Measurements from ENCODE around the gene ZNF74. TPM values are rescaled to one million over a fixed set of nuclear protein-coding genes. Genes with fewer than 3 reads are reported as not detected.
"Not testable (repeated sequence)": the region's sequence is repeated elsewhere in the genome, so short reads cannot be mapped to it uniquely, and the experiment has no call there.

Gene ZNF74
- total RNA-seq, 1 donor from 2014 or later: 13.1 TPM

GRCh38 chr22:20376281-20376680 is 17.7 kb upstream of the ZNF74 start:
- DNase-seq (ENCODE audit: low read depth, low spot score): not testable (repeated sequence)

DNA sequence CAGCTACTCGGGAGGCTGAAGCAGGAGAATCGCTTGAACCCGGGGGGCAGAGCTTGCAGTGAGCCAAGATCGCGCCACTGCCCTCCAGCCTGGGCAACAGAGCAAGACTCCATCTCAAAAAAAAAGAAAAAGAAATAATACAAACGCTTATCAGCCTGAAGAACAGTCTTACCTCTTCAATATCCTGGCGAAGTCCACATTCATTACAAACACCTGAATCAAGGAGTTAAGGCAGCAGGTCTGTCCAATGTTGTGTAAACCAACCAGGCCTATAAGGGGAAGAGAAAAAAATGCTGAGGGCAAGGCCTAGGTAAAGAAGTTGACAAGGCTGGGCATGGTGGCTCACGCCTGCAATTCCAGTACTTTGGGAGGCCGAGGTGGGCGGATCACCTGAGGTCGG is 17.0 kb upstream of the ZNF74 start:
- DNase-seq (ENCODE audit: low read depth, low spot score): not testable (repeated sequence)

- DNase-seq (ENCODE audit: low read depth, low spot score): no peak
Measured at GRCh38 chr22:20378110-20378509, 15.8 kb upstream of the ZNF74 start.

GRCh38 chr22:20378684-20379083 is 15.3 kb upstream of the ZNF74 start:
- DNase-seq (ENCODE audit: low read depth, low spot score): not testable (repeated sequence)

- no peak for DNase-seq (ENCODE audit: low read depth, low spot score)
Measured at GRCh38 chr22:20380486-20380885, 13.5 kb upstream of the ZNF74 start.

GRCh38 chr22:20383538-20383937 is 10.4 kb upstream of the ZNF74 start:
- DNase-seq (ENCODE audit: low read depth, low spot score): no peak

GRCh38 chr22:20384171-20384570 is 9.8 kb upstream of the ZNF74 start:
- no peak for DNase-seq (ENCODE audit: low read depth, low spot score)

GRCh38 chr22:20384865-20385264 is 9.1 kb upstream of the ZNF74 start:
- DNase-seq (ENCODE audit: low read depth, low spot score): no peak

- DNase-seq (ENCODE audit: low read depth, low spot score): no peak
Measured at GRCh38 chr22:20386336-20386735, 7.6 kb upstream of the ZNF74 start.

DNA sequence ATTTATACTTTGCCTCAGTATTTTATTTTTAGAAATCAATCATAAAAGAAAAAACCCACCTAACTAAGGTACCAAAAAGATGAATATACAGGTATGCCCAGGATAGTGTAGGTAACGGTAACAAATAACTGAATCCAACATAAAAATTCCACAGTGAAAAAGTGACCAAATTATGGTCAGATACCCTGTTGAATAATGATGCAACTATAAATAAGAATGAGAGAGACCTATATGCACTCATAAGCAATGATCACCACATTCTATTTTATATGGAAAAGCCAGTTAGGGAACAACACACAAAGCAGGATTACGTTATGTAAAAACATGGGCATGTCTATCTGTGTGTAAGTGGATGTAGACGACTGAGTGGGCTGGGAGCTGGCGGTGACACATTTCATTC is 7.0 kb upstream of the ZNF74 start:
- no peak for DNase-seq (ENCODE audit: low read depth, low spot score)

DNA sequence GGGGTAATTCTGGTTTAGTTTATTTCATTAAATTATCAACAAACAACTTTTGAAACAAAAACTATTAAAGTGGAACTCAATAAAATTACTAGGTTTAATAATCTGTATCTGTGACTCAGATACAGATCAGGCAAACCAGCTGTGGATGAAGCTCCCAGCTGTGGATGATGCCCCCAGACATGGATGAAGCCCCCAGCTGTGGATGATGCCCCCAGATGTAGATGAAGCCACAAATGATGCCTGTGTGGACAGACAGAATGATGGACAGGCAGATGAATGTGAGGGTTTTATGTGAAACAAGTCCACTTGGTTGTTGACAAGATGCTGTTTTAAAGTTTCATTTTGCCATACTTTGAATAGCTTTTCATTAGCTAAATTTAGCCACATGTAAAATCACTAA is 5.8 kb upstream of the ZNF74 start:
- no peak for DNase-seq (ENCODE audit: low read depth, low spot score)

- DNase-seq (ENCODE audit: low read depth, low spot score): no peak
Measured at GRCh38 chr22:20389288-20389687, 4.7 kb upstream of the ZNF74 start.

DNA sequence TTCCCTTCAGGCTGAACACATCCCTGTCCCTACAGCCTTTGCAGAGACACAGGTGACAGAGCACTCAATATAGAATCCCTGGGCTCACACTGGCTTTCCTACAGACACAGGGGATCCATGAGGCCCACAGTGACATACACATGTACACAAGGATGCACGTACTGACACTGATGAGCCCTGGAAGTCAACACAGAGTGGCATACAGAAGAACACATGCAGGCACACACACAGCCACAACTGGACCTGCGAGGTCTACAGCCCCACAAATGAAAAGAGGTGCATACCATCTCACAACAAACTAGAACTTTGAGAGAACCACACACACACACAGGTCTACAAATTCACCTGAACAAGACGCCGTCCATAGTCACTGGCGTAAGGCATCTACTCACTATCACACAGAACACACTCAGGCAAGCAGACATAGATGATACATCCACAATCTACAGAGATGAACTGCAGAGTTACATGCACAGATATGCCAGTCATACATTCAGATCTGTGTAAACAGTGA is 3.5 kb upstream of the ZNF74 start:
- no peak for DNase-seq (ENCODE audit: low read depth, low spot score)

DNA sequence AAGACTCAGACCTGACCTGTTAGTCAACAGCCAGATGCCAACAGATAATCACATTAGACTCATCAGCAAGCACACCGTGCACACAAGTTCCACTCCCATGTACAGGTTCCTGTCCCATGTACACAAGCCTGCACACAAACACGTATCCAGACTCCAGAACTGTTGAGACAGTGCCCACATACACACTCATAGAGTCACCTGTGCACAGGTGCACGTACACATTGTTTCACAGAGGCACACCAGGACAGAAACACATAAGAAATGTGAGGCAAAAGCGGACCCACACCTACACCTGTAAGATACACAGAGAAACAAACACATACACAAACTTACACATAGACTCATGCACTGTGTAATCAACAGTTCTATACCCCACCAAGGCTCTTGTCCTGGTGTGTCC is 2.7 kb upstream of the ZNF74 start:
- no peak for DNase-seq (ENCODE audit: low read depth, low spot score)

- DNase-seq (ENCODE audit: low read depth, low spot score): not testable (repeated sequence)
Measured at GRCh38 chr22:20392365-20392881, 1.5 kb upstream of the ZNF74 start.

GRCh38 chr22:20392983-20393704 is 807 bp upstream of the ZNF74 start:
- no peak for DNase-seq (ENCODE audit: low read depth, low spot score)

DNA sequence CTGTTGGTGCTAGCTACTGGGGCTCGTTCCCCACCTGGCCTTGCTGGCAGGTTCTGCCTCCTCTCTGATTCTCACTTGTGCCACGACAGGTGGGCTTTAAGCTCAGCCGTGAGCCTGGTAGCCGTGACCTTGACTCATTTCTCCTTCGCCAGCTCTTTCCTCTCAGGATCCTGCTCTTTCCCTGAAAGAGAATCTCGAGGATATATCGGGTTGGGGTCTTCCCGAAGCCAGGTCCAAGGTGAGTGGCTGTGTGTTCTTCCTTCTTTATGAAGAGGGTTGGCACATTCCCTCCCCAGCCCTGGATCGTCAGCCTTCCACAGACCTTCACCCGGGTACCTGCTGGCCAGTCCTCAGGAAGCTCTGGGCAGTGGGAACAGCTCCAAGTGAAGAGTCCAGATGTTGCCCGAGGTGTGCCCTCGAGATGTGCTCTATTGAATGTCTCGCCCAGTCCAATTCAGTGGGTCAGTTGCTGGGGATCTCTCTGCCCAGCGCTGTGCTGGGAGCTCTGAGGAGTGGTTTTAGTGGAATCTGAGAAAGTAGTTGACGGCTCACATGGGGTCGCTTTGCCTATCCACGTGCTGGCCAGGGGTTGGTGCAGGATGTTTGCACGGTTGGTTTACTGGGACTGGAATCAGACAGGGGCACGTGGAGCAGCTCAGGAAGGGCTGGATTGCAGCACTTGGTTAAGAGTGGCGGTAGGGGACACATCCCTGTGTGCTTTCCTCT is 1.4 kb downstream of the ZNF74 start:
- DNase-seq (ENCODE audit: low read depth, low spot score): no peak

DNA sequence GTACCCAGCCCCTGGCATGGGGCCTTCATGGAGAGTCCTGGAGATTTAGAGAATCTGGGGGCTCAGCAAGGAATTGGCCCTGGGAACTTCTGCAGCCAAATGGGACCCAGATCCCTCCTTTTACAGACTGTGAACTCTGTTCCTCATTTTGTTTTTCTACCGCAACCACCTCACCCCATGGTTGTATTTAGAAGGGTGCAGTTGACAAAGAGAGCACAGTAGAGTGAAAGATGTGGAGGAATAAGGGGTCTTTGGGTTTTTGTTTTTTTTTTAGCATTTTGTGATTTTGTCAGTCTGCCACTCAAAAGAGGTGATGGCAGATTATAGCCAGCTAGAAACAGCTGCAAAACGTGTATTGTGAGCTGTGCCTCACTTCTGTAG is 1.9 kb downstream of the ZNF74 start:
- no peak for DNase-seq (ENCODE audit: low read depth, low spot score)

- DNase-seq (ENCODE audit: low read depth, low spot score): no peak
Measured at GRCh38 chr22:20396639-20397038, 2.7 kb downstream of the ZNF74 start.

DNA sequence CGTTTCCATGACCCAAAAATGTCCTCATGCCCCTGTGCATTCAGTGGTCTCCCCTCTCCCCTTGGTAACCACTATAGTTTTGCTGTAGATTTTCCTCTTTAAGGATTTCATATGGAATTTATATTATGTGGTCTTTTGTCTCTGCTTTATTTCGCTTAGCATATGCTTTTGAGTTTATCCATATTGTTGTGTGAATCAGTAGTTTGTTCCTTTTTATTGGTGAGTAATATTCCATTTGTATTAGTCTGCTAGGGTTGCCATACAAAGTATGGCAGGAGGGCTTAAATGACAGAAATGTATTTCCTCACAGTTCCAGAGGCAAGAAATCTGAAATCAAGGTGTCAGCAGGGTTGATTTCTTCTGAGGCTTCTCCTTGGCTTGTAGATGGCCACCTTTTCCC is 3.5 kb downstream of the ZNF74 start:
- no peak for DNase-seq (ENCODE audit: low read depth, low spot score)

DNA sequence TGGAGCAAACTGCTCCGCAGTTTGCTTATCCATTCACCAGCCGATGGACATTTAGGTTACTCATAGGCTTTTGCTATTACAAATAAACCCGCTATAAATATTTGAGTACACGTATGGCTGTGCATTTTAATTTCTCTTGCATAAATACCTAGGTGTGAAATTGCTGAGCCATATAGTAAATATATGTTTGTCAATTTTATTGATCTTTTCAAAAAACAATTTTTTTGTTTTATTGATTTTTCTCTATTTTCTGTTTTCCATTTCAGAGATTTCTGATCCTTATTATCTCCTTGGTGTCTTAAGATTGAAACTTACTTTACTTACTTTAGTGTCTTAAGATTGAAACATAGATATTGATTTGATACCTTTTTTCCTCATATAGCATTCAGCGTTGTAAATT is 4.5 kb downstream of the ZNF74 start:
- no peak for DNase-seq (ENCODE audit: low read depth, low spot score)

- DNase-seq (ENCODE audit: low read depth, low spot score): no peak
Measured at GRCh38 chr22:20399866-20400605, 6.1 kb downstream of the ZNF74 start.

All from pulmonary artery endothelial cell (primary cell).